Sigmoid colon (tissue), 3 donors: ENCODE results near the gene AMFR.

Source experiments
- CTCF ChIP-seq, 4 experiments: fragments of 450-650 bp in 3 of 4; fragments of 200-600 bp in 1 of 4; IDR thresholded peaks; one replicate each; pipeline ENCODE4 v1.5.1; 2016 to 2019; ENCODE audit warnings: antibody characterized with exemption in 4 of 4, mild to moderate bottlenecking in 3 of 4, moderate library complexity in 2 of 4
- POLR2A ChIP-seq, 2 donors: fragments of 450-650 bp; IDR thresholded peaks; one replicate each; pipeline ENCODE4 v1.6.1; 2016; ENCODE audit warnings: antibody characterized with exemption in 2 of 2, mild to moderate bottlenecking in 2 of 2, moderate library complexity in 2 of 2

DNA sequence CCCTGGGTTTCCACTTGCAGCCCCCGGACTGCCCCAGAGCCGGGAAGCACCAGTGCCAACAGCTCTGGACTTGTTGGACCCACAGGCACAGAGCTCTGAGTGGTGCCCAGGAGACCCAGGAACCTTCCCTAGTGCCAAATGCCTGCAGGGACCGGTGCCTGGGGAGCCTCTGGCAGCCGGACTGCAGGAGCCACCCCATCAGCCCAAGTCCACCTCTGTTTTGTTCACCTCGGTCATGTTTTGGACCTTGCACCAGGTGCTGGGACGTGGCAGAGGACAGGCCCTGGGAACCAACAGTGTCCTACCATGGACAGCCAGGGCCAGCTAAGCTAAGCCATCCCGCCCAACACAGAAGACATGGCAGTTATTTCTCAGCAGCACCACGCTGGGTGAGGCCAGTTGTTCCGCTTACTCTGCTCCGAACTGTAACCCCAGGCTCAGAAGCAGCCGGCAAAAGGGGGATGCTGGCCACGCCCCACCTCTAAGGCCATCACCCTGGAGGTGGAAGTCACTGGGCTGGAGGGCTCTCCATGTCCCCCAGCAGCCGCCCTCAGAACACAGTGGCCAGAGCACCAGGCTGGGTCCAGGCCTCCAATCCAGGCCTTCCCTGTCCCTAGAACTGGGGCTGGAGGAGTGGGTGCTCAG, 79.8 kb downstream of the AMFR start:
- no peak for TF ChIP-seq CTCF (IDR thresholded peaks at IDR 0.05)
- no peak for TF ChIP-seq POLR2A (IDR thresholded peaks at IDR 0.05)
